ENCODE measurements around the gene ZNF846. TPM values are rescaled to one million over a fixed set of nuclear protein-coding genes. Genes with fewer than 3 reads are reported as not detected.
A peak's percentile ranks its signal among the peaks of the same experiment; 100 is the strongest.
"Not testable (repeated sequence)": the region's sequence is repeated elsewhere in the genome, so short reads cannot be mapped to it uniquely, and the experiment has no call there.

Gene ZNF846
- 10 to 100 TPM; 12.9 to 16.8 (median 15.8) TPM for polyA plus RNA-seq (ENCODE audit: insufficient read length in 3 of 3)

GRCh38 chr19:9768175-9769112 lies at the start of gene ZNF846:
TSS of gene ZNF846 (minus strand) at chr19:9768738. CDS start at chr19:9764950, 3,788 bp downstream.
- peak; percentile 90 to 93 (median 91) for DNase-seq (ENCODE audit: low read depth in 3 of 3, low spot score in 2 of 3)

GRCh38 chr19:9818175-9818733 lies 49.7 kb upstream of the ZNF846 start:
- DNase-seq (ENCODE audit: low read depth in 3 of 3, low spot score in 2 of 3), result no peak

- DNase-seq (ENCODE audit: low read depth in 3 of 3, low spot score in 2 of 3), result no peak
Observed at GRCh38 chr19:9811139-9811538, 42.6 kb upstream of the ZNF846 start.

- DNase-seq (ENCODE audit: low read depth in 3 of 3, low spot score in 2 of 3), result no peak
Observed at GRCh38 chr19:9808855-9809824, 40.6 kb upstream of the ZNF846 start.

GRCh38 chr19:9806803-9807202 lies 38.3 kb upstream of the ZNF846 start:
- DNase-seq (ENCODE audit: low read depth in 3 of 3, low spot score in 2 of 3), result no peak

GRCh38 chr19:9801976-9802375 lies 33.4 kb upstream of the ZNF846 start:
- DNase-seq (ENCODE audit: low read depth in 3 of 3, low spot score in 2 of 3), result no peak

GRCh38 chr19:9799162-9799561 lies 30.6 kb upstream of the ZNF846 start:
- DNase-seq (ENCODE audit: low read depth in 3 of 3, low spot score in 2 of 3), result no peak

GRCh38 chr19:9797871-9798270 lies 29.3 kb upstream of the ZNF846 start:
- DNase-seq (ENCODE audit: low read depth in 3 of 3, low spot score in 2 of 3), result no peak

GRCh38 chr19:9796113-9796773 lies 27.7 kb upstream of the ZNF846 start:
- peak in 1 of 3 donors; percentile 75 for DNase-seq (ENCODE audit: low read depth in 3 of 3, low spot score in 2 of 3)

- DNase-seq (ENCODE audit: low read depth in 3 of 3, low spot score in 2 of 3), result no peak
Observed at GRCh38 chr19:9793071-9793591, 24.6 kb upstream of the ZNF846 start.

- DNase-seq (ENCODE audit: low read depth in 3 of 3, low spot score in 2 of 3), result peak; percentile 84 to 92 (median 91)
Observed at GRCh38 chr19:9792206-9793070, 23.9 kb upstream of the ZNF846 start.

- DNase-seq (ENCODE audit: low read depth in 3 of 3, low spot score in 2 of 3), result peak; percentile 71 to 94 (median 92)
Observed at GRCh38 chr19:9791552-9792205, 23.1 kb upstream of the ZNF846 start.

GRCh38 chr19:9791073-9791367 lies 22.5 kb upstream of the ZNF846 start:
- DNase-seq (ENCODE audit: low read depth in 3 of 3, low spot score in 2 of 3), result not testable (repeated sequence)

- not testable (repeated sequence) for DNase-seq (ENCODE audit: low read depth in 3 of 3, low spot score in 2 of 3)
Observed at GRCh38 chr19:9789579-9789978, 21.0 kb upstream of the ZNF846 start.

- DNase-seq (ENCODE audit: low read depth in 3 of 3, low spot score in 2 of 3), result no peak
Observed at GRCh38 chr19:9789066-9789465, 20.5 kb upstream of the ZNF846 start.

- not testable (repeated sequence) for DNase-seq (ENCODE audit: low read depth in 3 of 3, low spot score in 2 of 3)
Observed at GRCh38 chr19:9788604-9789003, 20.1 kb upstream of the ZNF846 start.

GRCh38 chr19:9786819-9787218 lies 18.3 kb upstream of the ZNF846 start:
- no peak for DNase-seq (ENCODE audit: low read depth in 3 of 3, low spot score in 2 of 3)

- DNase-seq (ENCODE audit: low read depth in 3 of 3, low spot score in 2 of 3), result no peak
Observed at GRCh38 chr19:9786342-9786741, 17.8 kb upstream of the ZNF846 start.

Data from right renal cortex interstitium (tissue), 3 donors.